Chondrocyte (in vitro differentiated cells): ENCODE results near the gene ATF3. TPM values are rescaled to one million over a fixed set of nuclear protein-coding genes. Genes with fewer than 3 reads are reported as not detected.

Experiments used
- DNase-seq: peaks from one replicate; pipeline ENCODE4 v3.0.0; 2021; ENCODE audit warnings: mixed read lengths, low spot score
- H3K27ac Mint-ChIP-seq: one replicate; pipeline ENCODE4 v1.8.0; 2021; ENCODE audit warnings: mild to moderate bottlenecking, moderate library complexity, mixed read lengths; ENCODE audit not compliant: unreplicated experiment
- H3K27me3 Mint-ChIP-seq: 2 replicates; pipeline ENCODE4 v1.8.0; 2021; ENCODE audit warnings: low read depth, mixed read lengths
- H3K36me3 Mint-ChIP-seq: 2 replicates; pipeline ENCODE4 v1.8.0; 2021; ENCODE audit warnings: low read depth, mixed read lengths
- H3K4me1 Mint-ChIP-seq: 2 replicates; pipeline ENCODE4 v1.8.0; 2021; ENCODE audit warnings: low read depth, mild to moderate bottlenecking, mixed read lengths
- H3K4me3 Mint-ChIP-seq: one replicate; pipeline ENCODE4 v1.8.0; 2021; ENCODE audit warnings: mild to moderate bottlenecking, moderate library complexity, mixed read lengths; ENCODE audit not compliant: unreplicated experiment
- H3K9me3 Mint-ChIP-seq: 2 replicates; pipeline ENCODE4 v1.8.0; 2021; ENCODE audit warnings: low read depth, mixed read lengths
- CTCF ChIP-seq: fragments of 200-600 bp; sonication (generic); IDR thresholded peaks from 2 replicates; pipeline ENCODE4 v1.5.0; 2021; ENCODE audit warnings: antibody characterized with exemption, mild to moderate bottlenecking, moderate library complexity
- total RNA-seq: library from RNA; stranded (reverse); gene quantifications from 3 replicates; pipeline ENCODE4 v1.2.1, GENCODE V29; 2021

Gene ATF3
- total RNA-seq, 1 donor from 2014 or later, result 50.2 TPM

GRCh38 chr1:212606395-212607205, 2.0 kb upstream of the ATF3 start:
- peak overlapping the region; percentile 71 for H3K27ac Mint-ChIP-seq
- no peak for TF ChIP-seq CTCF
- H3K9me3 Mint-ChIP-seq, result no peaks in the 10 kb centered on the region
- peaks cover 29% of the 10 kb centered on the region for H3K27me3 Mint-ChIP-seq
- H3K36me3 Mint-ChIP-seq, result peaks cover 2% of the 10 kb centered on the region
- peak overlapping the region; percentile 90 for H3K4me3 Mint-ChIP-seq
- peaks cover 48% of the 10 kb centered on the region for H3K4me1 Mint-ChIP-seq
- no peak for DNase-seq

- no peak for DNase-seq
Measured at GRCh38 chr1:212607206-212607912, 1.2 kb upstream of the ATF3 start.

GRCh38 chr1:212607913-212608391, 609 bp upstream of the ATF3 start:
- H3K4me1 Mint-ChIP-seq, result peaks cover 61% of the 10 kb centered on the region
- no peak for TF ChIP-seq CTCF
- DNase-seq, result no peak
- H3K36me3 Mint-ChIP-seq, result peaks cover 2% of the 10 kb centered on the region
- H3K9me3 Mint-ChIP-seq, result no peaks in the 10 kb centered on the region
- peak overlapping the region; percentile 97 for H3K27ac Mint-ChIP-seq
- H3K27me3 Mint-ChIP-seq, result peaks cover 23% of the 10 kb centered on the region
- peak overlapping the region; percentile 90 for H3K4me3 Mint-ChIP-seq

More at GRCh38 chr1:212607206-212607912, 1.2 kb upstream of the ATF3 start:
- Mint-ChIP-seq H3K4me3 (peak overlapping the region; percentile 90), H3K4me1 (peaks cover 55% of the 10 kb centered on the region), H3K36me3 (peaks cover 2% of the 10 kb centered on the region), H3K27me3 (peaks cover 27% of the 10 kb centered on the region), H3K9me3 (no peaks in the 10 kb centered on the region), H3K27ac (peak overlapping the region; percentile 97)
- no peak for TF ChIP-seq CTCF

GRCh38 chr1:212608959-212609700, 569 bp downstream of the ATF3 start:
- peak; percentile 81 for TF ChIP-seq CTCF
- Mint-ChIP-seq H3K9me3 (no peaks in the 10 kb centered on the region), H3K27me3 (peaks cover 15% of the 10 kb centered on the region), H3K27ac (peak overlapping the region; percentile 97), H3K4me3 (peak overlapping the region; percentile 90), H3K36me3 (peaks cover 2% of the 10 kb centered on the region), H3K4me1 (peaks cover 72% of the 10 kb centered on the region)
- no peak for DNase-seq
